Measurements from ENCODE around the gene IYD. TPM values are rescaled to one million over a fixed set of nuclear protein-coding genes. Genes with fewer than 3 reads are reported as not detected.

Gene IYD
- polyA plus RNA-seq, 1 of the 3 experiments (the other 2 are of a cell fraction): not detected

DNA sequence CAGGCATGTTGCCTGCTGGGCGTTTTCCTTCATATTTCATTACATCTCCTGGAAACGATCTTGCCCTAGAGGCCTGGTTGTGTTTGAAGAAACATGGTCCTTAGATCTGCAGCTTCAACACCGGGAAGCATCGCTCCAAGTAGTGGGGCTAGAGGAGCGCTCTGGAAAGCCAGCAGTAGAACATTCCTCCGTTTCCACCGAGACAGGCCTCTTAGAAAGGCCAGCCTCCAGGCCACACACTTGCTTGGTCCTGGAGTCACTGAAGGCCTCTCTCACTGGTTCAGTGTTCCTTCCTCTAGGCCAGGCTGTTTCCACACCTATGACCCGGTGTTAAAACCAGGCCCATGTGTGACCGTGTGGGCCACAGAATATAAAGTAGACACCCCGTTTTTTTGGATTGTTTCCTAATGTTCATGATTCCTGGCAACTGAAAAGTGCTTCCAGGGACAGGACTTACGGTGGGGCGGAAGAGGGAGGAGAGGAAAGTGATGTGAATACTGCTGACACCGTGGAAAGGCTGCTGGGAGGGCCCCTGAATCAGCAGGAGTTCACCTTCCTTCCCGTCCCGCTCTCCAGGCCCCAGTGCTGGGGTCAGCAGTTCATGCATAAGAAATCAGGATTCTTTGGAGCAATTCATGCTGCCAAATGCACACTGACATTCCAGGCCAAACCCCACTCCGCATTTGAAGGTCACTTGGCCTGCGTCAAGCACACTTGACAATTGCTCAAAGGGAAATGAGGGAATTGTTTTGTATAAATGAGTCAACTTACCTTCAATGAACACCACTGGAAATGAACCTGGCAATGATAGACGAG, 83.8 kb downstream of the IYD start (continued):
- TF ChIP-seq NFIC (IDR thresholded peaks at IDR 0.05; ENCODE audit: borderline replicate concordance) (no peak), FOXJ3 (CRISPR knock-in tag; IDR thresholded peaks at IDR 0.05) (no peak)

DNA sequence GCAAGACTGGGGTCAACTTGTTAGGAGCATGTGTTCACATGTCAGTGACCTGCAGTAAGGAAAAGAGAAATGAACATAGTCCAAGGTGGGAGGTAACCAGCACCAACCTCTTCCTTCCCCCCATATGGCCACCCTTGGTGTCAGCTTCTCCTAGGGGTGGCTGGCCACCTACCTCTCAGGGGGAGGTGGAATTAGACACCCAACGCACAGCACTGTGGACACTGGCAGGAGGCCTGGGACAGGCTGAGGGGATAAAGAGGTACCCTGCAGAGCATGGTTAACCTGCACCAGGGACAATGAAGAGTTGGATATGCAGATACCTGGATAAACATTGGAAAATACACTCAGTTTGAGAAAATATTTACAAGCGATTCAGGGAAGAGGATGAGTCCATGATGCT, 84.5 kb downstream of the IYD start:
- CTCF ChIA-PET: no interaction called here
- no peak for DNase-seq
- Histone ChIP-seq H3K36me3 (replicated peaks in 1 of 2; ENCODE audit: control insufficient read depth in 1 of 2, insufficient read depth in 2 of 2, low read length in 1 of 2) (no peaks in the 10 kb centered on the region), H3K9me3 (no peaks in the 10 kb centered on the region), H3K27me3 (ENCODE audit: insufficient read depth) (no peaks in the 10 kb centered on the region; the same call in 1 of the 2 replicates), H2AFZ (ENCODE audit: low read depth) (no peak overlapping the region), H4K20me1 (ENCODE audit: insufficient read depth) (no peaks in the 10 kb centered on the region), H3K9me2 (no peaks in the 10 kb centered on the region), H3K9ac (no peak overlapping the region), H3F3A (replicated peaks; ENCODE audit: insufficient read depth) (no peaks in the 10 kb centered on the region), H3K27ac (ENCODE audit: low read depth in 2 of 2, low read length in 1 of 2) (no peak overlapping the region), H3K79me2 (ENCODE audit: insufficient read depth) (no peaks in the 10 kb centered on the region), H3K4me3 (ENCODE audit: low read depth in 2 of 2, low read length in 1 of 2) (no peak overlapping the region), H3K4me1 (ENCODE audit: control insufficient read depth in 1 of 2, insufficient read depth in 2 of 2, low read depth in 1 of 2, low read length in 1 of 2) (no peaks in the 10 kb centered on the region), H3K4me2 (no peak overlapping the region)
- POLR2A ChIA-PET: no interaction called here
- WGBS (ENCODE audit: low lambda C conversion rate): 7% methylated on average over 2 of the region's 2 CpGs
- TF ChIP-seq RXRA (IDR thresholded peaks at IDR 0.05; ENCODE audit: borderline replicate concordance, low read depth) (no peak), RFX5 (IDR thresholded peaks at IDR 0.05; ENCODE audit: low read length) (no peak), FOSL2 (IDR thresholded peaks at IDR 0.05; ENCODE audit: borderline replicate concordance, low read depth) (no peak), TEAD4 (IDR thresholded peaks at IDR 0.05; ENCODE audit: borderline replicate concordance, insufficient read depth) (no peak), FOXM1 (IDR thresholded peaks at IDR 0.05; ENCODE audit: low read depth) (no peak), MEF2A (IDR thresholded peaks at IDR 0.05; ENCODE audit: borderline replicate concordance, low read depth) (no peak), TAF1 (IDR thresholded peaks at IDR 0.05; ENCODE audit: borderline replicate concordance, low read depth, low read length) (no peak), MXI1 (IDR thresholded peaks at IDR 0.05; ENCODE audit: low read depth, low read length) (no peak), EP300 (IDR thresholded peaks at IDR 0.05; ENCODE audit: borderline replicate concordance in 1 of 2, low read depth in 1 of 2, low read length in 1 of 2) (no peak)
- TF ChIP-seq, protein P1, sequence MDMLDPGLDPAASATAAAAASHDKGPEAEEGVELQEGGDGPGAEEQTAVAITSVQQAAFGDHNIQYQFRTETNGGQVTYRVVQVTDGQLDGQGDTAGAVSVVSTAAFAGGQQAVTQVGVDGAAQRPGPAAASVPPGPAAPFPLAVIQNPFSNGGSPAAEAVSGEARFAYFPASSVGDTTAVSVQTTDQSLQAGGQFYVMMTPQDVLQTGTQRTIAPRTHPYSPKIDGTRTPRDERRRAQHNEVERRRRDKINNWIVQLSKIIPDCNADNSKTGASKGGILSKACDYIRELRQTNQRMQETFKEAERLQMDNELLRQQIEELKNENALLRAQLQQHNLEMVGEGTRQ (IDR thresholded peaks at IDR 0.05; ENCODE audit: borderline replicate concordance, low read depth, low read length): no peak
- TF ChIP-seq, protein P2, sequence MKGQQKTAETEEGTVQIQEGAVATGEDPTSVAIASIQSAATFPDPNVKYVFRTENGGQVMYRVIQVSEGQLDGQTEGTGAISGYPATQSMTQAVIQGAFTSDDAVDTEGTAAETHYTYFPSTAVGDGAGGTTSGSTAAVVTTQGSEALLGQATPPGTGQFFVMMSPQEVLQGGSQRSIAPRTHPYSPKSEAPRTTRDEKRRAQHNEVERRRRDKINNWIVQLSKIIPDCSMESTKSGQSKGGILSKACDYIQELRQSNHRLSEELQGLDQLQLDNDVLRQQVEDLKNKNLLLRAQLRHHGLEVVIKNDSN (IDR thresholded peaks at IDR 0.05; ENCODE audit: borderline replicate concordance, low read depth): no peak
- TF ChIP-seq, protein P3, sequence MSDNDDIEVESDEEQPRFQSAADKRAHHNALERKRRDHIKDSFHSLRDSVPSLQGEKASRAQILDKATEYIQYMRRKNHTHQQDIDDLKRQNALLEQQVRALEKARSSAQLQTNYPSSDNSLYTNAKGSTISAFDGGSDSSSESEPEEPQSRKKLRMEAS (IDR thresholded peaks at IDR 0.05; ENCODE audit: low read depth): no peak

Small RNA genes lying within 50 kb of the gene (small RNA-seq; reads per million reads assigned to genes)
- 0 to 0.52 (median 0) reads per million in 7 experiments for gene RNU4-7P

Other genes with a start within 250 kb of the IYD start
- gene PPP1R14C, start 226.0 kb upstream of the IYD start, polyA plus RNA-seq (2012; rRNA removed): not detected in 2 replicates
- under 0.01 and 0.02 TPM in 2 replicates for gene PLEKHG1, start 230.9 kb downstream of the IYD start, polyA plus RNA-seq (2012; rRNA removed)